ENCODE results near the gene ACOX2.

Gene ACOX2

GRCh38 chr3:58462829-58463180 lies 74.2 kb downstream of the ACOX2 start:
- Histone ChIP-seq H3K4me3 (ENCODE audit: low read depth, low read length) (no peak overlapping the region), H3K36me3 (replicated peaks) (no peaks in the 10 kb centered on the region), H3K27ac (no peak overlapping the region), H3K27me3 (replicated peaks) (no peaks in the 10 kb centered on the region)
- DNase-seq, result no peak
- no peak for TF ChIP-seq CTCF (IDR thresholded peaks at IDR 0.05; ENCODE audit: low read depth, low read length, missing control alignments)
- in situ Hi-C loops (cut with HindIII; ENCODE audit: low pct_ligation_motif_present, low sequenced_read_pairs), result no loop called here

- TF ChIP-seq CTCF (IDR thresholded peaks at IDR 0.05; ENCODE audit: low read depth, low read length, missing control alignments), result no peak
- Histone ChIP-seq H3K36me3 (replicated peaks) (no peaks in the 10 kb centered on the region), H3K27me3 (replicated peaks) (no peaks in the 10 kb centered on the region), H3K4me3 (ENCODE audit: low read depth, low read length) (no peak overlapping the region), H3K27ac (no peak overlapping the region)
- in situ Hi-C loops (cut with HindIII; ENCODE audit: low pct_ligation_motif_present, low sequenced_read_pairs), result no loop called here
- no peak for DNase-seq
These were observed 77.8 kb downstream of the ACOX2 start for GRCh38 chr3:58459160-58459559.
